Forelimb muscle (tissue), 1 donor: ENCODE data around the gene CTR9. TPM values are rescaled to one million over a fixed set of nuclear protein-coding genes. Genes with fewer than 3 reads are reported as not detected.

Source experiments
- DNase-seq: peaks from one replicate; pipeline ENCODE4 v3.0.0-alpha.2; 2013; ENCODE audit warnings: low read depth
- polyA plus RNA-seq: library from polyadenylated mRNA; unstranded; fragments of 120-200 nt; gene quantifications from one replicate; pipeline ENCODE4 v1.2.1, GENCODE V29; 2013; ENCODE audit not compliant: insufficient read length

The CTR9 gene
- polyA plus RNA-seq, result 28.7 TPM

- peak; percentile 75 for DNase-seq
Observed at GRCh38 chr11:10750838-10751580, at the start of gene CTR9. TSS of gene CTR9 (plus strand) at chr11:10751246. CDS start at chr11:10751413, 167 bp downstream.

DNA sequence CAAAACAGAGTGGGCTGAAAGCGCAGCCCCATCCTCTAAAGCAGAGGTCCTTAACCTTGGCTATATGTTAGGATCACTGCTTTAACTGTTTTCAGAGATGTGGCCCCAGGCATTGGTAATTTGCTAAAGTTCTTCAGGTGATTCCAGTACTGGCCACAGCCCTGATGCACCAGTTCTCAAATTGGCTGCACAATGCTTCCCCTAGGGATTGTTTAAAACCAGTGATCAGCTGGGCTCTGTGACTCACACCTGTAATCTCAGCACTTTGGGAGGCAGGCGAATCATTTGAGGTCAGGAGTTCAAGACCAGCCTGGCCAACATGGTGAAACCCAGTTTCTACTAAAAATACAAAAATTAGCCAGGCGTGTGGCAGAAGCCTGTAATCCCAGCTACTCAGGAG is 49.1 kb upstream of the CTR9 start:
- no peak for DNase-seq

- no peak for DNase-seq
Observed at GRCh38 chr11:10708131-10708530, 42.9 kb upstream of the CTR9 start.

DNA sequence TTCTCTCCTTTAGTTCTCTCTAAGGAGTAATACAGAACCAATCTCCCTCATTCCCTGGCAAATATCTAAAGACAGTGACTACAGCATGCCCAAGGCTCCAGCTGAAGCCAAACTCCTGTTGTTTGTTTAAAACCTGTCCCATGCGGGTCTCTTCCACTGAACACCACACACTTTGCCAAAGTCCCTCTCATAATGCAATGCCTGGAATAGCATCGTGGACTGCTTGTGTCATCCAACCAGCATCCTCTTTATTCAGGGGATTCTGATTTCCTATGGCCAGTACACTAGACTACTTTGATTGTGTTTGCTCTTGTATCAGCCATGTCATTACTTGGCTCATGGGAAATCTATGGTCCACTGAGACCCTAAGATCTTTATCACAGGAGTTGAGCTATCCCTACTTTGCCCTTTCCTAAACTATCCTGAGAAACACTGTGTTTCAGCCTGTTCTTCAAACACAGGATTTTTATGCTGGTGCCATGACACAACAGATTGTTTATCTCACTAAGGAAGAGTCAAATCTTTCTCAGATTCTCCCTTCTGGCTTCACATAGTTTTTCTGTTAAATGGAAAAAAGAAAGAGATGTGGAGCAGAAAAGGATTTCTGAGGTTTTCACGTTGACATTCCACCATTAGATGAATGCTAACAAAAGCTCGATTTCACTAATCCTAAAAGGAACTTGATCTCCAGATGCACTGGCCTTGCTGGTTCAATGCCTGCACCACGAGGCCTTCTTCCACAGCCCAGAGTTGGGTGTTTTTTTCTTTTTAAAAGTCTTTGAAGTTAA is 41.6 kb upstream of the CTR9 start:
- DNase-seq, result no peak

- no peak for DNase-seq
Observed at GRCh38 chr11:10715571-10715970, 35.5 kb upstream of the CTR9 start.

GRCh38 chr11:10716122-10716521 is 34.9 kb upstream of the CTR9 start:
- DNase-seq, result no peak

- DNase-seq, result no peak
Observed at GRCh38 chr11:10716543-10717259, 34.3 kb upstream of the CTR9 start.

GRCh38 chr11:10719616-10720015 is 31.4 kb upstream of the CTR9 start:
- no peak for DNase-seq

GRCh38 chr11:10720881-10721376 is 30.1 kb upstream of the CTR9 start:
- no peak for DNase-seq

DNA sequence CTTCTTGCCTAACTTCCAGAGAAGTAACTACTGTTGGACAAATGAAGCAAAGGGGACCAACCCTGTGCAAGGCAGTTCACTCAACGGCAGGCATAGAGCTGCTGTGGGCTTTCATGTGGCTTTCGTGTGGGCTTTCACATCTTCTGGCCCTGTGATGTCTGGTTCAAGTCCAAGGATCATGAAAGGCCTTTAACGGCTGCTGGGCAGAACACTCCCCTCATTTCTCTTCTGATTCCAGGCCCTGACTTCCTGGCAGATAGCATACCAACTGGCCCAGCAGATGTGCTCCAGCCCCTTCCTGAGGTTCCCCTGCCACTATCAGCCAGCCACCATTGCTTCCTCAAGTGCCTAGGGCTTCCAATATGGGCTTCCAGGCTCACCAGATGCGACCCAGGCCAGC is 28.7 kb upstream of the CTR9 start:
- no peak for DNase-seq

DNA sequence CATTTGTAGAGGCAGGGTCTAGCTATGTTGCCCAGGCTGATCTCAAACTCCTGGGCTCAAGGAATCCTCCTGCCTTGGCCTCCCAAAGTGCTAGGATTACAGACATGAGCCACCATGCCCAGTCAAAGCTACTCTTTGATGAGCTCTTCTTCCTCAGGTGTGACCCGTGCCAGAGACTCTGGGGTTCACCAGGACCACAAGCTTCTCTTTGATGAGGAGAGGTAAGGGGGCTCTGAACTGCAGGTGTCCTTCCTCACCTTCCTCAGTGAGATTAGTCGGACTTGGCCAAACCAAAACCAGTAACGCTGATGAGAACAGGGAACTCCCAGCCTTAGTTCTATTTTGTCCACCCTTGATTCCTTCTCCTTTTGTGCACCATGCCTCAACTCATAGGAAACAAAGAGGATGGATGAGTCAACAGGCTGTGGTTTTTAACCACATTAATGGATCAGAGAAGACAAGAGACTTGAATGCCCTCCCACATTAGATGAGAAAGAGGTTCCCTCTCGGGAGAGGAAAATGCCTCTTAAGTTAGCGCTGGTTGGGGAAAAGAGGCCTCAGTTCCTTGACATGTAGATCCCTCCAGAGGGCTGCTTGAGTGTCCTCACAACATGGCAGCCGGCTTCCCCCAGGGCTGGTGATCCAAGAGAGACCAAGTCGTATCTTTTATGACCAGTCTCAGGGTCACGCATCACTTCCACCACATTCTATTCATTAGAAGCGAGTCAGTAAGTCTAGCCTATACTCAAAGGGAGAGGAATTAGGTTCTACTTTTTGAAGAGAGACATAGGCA is 25.7 kb upstream of the CTR9 start:
- no peak for DNase-seq

GRCh38 chr11:10725907-10726253 is 25.2 kb upstream of the CTR9 start:
- no peak for DNase-seq

DNA sequence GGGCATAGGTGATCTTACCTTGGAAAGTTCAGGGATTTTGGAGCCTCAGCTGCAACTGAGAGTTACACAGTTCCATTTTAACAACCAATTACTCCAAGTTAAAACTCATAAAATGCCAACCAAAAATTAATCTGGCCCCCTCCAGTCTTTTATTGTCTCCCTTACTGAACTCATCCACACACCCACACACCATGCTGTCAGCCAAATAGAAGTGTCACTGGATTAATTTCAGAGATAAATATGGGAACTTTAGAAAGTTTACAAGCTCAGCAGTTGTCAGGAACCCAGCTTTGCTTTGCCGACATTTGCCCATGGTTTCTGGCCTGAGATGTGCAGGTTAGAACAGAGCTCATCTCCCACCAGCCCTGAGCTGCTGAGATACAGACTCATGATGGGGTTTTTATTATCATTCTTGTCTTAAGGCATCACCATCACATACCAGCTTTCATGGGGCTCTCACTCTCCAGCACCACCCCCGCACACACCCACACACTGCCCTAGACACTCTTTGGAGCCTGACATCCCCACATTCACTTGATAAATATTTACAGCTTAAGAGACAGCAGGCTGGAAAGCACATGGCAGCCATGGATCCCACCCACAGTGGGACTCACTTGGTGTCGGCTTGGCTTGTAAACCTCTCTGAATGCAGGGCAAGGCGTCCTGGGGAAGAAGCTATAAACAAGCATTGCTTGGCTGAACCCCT is 23.7 kb upstream of the CTR9 start:
- no peak for DNase-seq

GRCh38 chr11:10728154-10728553 is 22.9 kb upstream of the CTR9 start:
- no peak for DNase-seq

GRCh38 chr11:10728789-10729472 is 22.1 kb upstream of the CTR9 start:
- no peak for DNase-seq

DNA sequence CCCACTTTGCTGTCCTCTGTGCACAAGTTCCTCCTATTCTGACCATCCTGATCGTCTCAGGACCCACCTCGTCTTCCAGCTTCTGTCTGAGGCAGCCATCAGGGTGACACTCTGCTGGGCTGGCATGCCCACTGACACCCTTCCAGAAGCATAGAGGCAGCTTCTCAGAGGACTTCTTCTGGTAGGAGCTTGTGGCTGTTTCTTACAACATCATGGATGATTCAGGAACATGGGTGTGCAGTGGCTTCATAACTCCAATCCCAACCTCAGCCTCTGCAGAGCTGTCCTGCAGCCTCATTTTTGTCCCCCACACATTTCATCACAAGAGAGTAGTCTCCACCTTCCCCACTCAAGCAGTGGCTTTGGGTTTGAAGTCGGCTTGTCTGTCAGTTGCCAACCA is 20.9 kb upstream of the CTR9 start:
- DNase-seq, result no peak

GRCh38 chr11:10731064-10731680 is 19.9 kb upstream of the CTR9 start:
- no peak for DNase-seq

GRCh38 chr11:10735481-10736475 is 15.3 kb upstream of the CTR9 start:
- peak; percentile 86 for DNase-seq
